HCT116 (cell line): ENCODE measurements around the gene EDEM1.

Source experiments
- ATF3 ChIP-seq: IDR thresholded peaks from 2 replicates; pipeline ENCODE4 v1.6.1; 2012
- CEBPB ChIP-seq: IDR thresholded peaks from 2 replicates; pipeline ENCODE4 v1.6.1; 2012; ENCODE audit warnings: low read depth
- CTCF ChIP-seq, 3 experiments: fragments of 200-600 bp in 1 of 3; sonication (generic) in 1 of 3; IDR thresholded peaks in 2 of 3; conservative IDR thresholded peaks in 1 of 3; 2 replicates each; pipeline ENCODE4 v1.5.1; 2012 to 2017; ENCODE audit warnings: low read depth in 2 of 3, low read length in 2 of 3, antibody characterized with exemption in 1 of 3, borderline replicate concordance in 1 of 3, control low read depth in 1 of 3, mild to moderate bottlenecking in 1 of 3, mixed read lengths in 1 of 3, mixed run types in 1 of 3, moderate library complexity in 1 of 3; ENCODE audit not compliant: insufficient read depth in 1 of 3
- EGR1 ChIP-seq: IDR thresholded peaks from 2 replicates; pipeline ENCODE4 v1.6.1; 2012; ENCODE audit warnings: low read depth
- EZH2 ChIP-seq: fragments of 200-600 bp; sonication (generic); IDR thresholded peaks from 2 replicates; pipeline ENCODE4 v1.6.1; 2017; ENCODE audit warnings: antibody characterized with exemption, mixed run types
- JUND ChIP-seq: IDR thresholded peaks from 2 replicates; pipeline ENCODE4 v1.6.1; 2012
- POLR2A ChIP-seq: IDR thresholded peaks from 2 replicates; pipeline ENCODE4 v1.7.0; 2011; ENCODE audit warnings: borderline replicate concordance; ENCODE audit not compliant: insufficient read depth, insufficient read length; ENCODE audit errors: extremely low read depth
- ZNF274 ChIP-seq: fragments of 200-500 bp; sonication (Bioruptor generic); IDR thresholded peaks from 2 replicates; pipeline ENCODE4 v1.6.1; 2014; ENCODE audit warnings: mild to moderate bottlenecking, low read depth, low read length, inconsistent platforms

GRCh38 chr3:5140839-5141238 lies 46.7 kb upstream of the EDEM1 start:
- TF ChIP-seq CTCF (IDR thresholded peaks at IDR 0.05 in 2 of 3, conservative IDR thresholded peaks at IDR 0.05 in 1 of 3; ENCODE audit: borderline replicate concordance in 1 of 3, insufficient read depth in 1 of 3, low read depth in 2 of 3, low read length in 2 of 3) (no peak), POLR2A (no peak), CEBPB (no peak), EGR1 (no peak), ATF3 (no peak), JUND (no peak), ZNF274 (no peak), EZH2 (no peak)
